PFSK-1 (cell line): ENCODE measurements around the gene NGFR.

Source experiments
- FOXP2 ChIP-seq: optimal IDR thresholded peaks from 2 replicates; pipeline ENCODE3; 2011; ENCODE audit warnings: borderline replicate concordance, control low read depth, inconsistent platforms; ENCODE audit not compliant: insufficient read depth; ENCODE audit errors: extremely low read length, extremely low read depth
- POLR2AphosphoS5 ChIP-seq: IDR thresholded peaks from 2 replicates; pipeline ENCODE4 v1.6.1; 2012; ENCODE audit warnings: low read depth, mild to moderate bottlenecking, control low read depth, low read length, moderate library complexity
- REST ChIP-seq, 2 experiments: IDR thresholded peaks; 2 replicates each; pipeline versions ENCODE4 v1.6.1 to v1.8.0; 2011 to 2012; ENCODE audit warnings: low read depth in 2 of 2, low read length in 2 of 2, control low read depth in 1 of 2, inconsistent platforms in 1 of 2, mild to moderate bottlenecking in 1 of 2, moderate library complexity in 1 of 2; ENCODE audit not compliant: insufficient read depth in 1 of 2
- SIN3A ChIP-seq: IDR thresholded peaks from 2 replicates; pipeline ENCODE4 v1.6.1; 2012; ENCODE audit warnings: mild to moderate bottlenecking, low read length, moderate library complexity, borderline replicate concordance; ENCODE audit not compliant: insufficient read depth
- TAF1 ChIP-seq: IDR thresholded peaks from 2 replicates; pipeline ENCODE4 v1.6.1; 2012; ENCODE audit warnings: low read length, control low read depth, borderline replicate concordance; ENCODE audit not compliant: insufficient read depth

NGFR gene

GRCh38 chr17:49545007-49545660 is 50.0 kb downstream of the NGFR start:
- no peak for TF ChIP-seq SIN3A
- TF ChIP-seq TAF1: no peak
- TF ChIP-seq REST (IDR thresholded peaks at IDR 0.05; ENCODE audit: insufficient read depth in 1 of 2, low read depth in 2 of 2, low read length in 2 of 2): no peak
- no peak for TF ChIP-seq FOXP2

- TF ChIP-seq SIN3A: no peak
- no peak for TF ChIP-seq TAF1
- no peak for TF ChIP-seq FOXP2
- TF ChIP-seq POLR2AphosphoS5: no peak
- TF ChIP-seq REST (IDR thresholded peaks at IDR 0.05; ENCODE audit: insufficient read depth in 1 of 2, low read depth in 2 of 2, low read length in 2 of 2): no peak
Observed at GRCh38 chr17:49545806-49546545, 50.9 kb downstream of the NGFR start.

GRCh38 chr17:49546546-49547535 is 51.7 kb downstream of the NGFR start:
- TF ChIP-seq SIN3A: no peak
- TF ChIP-seq REST (IDR thresholded peaks at IDR 0.05; ENCODE audit: insufficient read depth in 1 of 2, low read depth in 2 of 2, low read length in 2 of 2): no peak
- TF ChIP-seq POLR2AphosphoS5: no peak
- TF ChIP-seq TAF1: no peak
- TF ChIP-seq FOXP2: no peak

GRCh38 chr17:49547566-49547965 is 52.5 kb downstream of the NGFR start:
- no peak for TF ChIP-seq FOXP2
- TF ChIP-seq REST (IDR thresholded peaks at IDR 0.05; ENCODE audit: insufficient read depth in 1 of 2, low read depth in 2 of 2, low read length in 2 of 2): no peak
- TF ChIP-seq TAF1: no peak
- no peak for TF ChIP-seq POLR2AphosphoS5
- no peak for TF ChIP-seq SIN3A
